ENCODE data around the gene ERCC2.
"Not testable (repeated sequence)": the region's sequence is repeated elsewhere in the genome, so short reads cannot be mapped to it uniquely, and the experiment has no call there.

ERCC2 gene

DNA sequence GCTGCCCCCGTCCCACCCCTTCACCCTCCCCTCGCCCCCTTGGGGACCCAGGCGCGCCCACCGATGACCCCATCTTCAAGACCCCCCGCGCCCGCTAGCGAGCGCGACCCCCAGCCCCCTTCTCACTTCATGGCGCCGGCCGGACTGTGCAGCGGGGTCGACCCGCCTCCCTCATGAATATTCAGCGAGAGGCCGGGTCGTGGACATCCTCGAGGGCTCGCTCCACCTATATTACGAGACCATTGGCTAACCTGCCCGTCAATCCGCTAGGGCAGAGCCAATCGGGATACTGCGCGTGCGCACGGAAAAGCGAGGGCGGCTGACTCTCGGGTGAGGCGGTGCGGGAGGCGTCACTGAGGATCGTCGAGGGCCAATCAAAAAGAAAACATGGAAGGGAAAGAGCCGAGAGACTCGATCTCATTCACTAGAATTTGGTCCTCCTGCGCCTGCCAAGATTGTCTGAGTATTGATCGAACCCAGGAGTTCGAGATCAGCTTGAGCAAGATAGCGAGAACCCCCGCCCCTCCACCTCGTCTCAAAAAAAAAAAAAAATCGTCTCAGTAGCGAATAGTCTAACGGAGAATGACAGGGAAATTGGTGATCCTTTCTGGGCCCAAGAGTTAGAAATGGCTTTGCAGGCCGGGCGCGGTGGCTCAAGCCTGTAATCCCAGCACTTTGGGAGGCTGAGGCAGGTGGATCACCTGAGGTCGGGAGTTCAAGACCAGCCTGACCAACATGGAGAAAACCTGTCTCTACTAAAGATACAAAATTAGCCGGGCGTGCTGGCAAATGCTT, at the start of gene ERCC2:
Gene ERCC2 (minus strand): TSS at position 164 of the 795 bp plus-strand sequence. CDS start 33 bp downstream, at position 131.
- peak; percentile 90 for DNase-seq

- no peak for DNase-seq
Observed at GRCh38 chr19:45419895-45420294, 49.5 kb upstream of the ERCC2 start.

DNA sequence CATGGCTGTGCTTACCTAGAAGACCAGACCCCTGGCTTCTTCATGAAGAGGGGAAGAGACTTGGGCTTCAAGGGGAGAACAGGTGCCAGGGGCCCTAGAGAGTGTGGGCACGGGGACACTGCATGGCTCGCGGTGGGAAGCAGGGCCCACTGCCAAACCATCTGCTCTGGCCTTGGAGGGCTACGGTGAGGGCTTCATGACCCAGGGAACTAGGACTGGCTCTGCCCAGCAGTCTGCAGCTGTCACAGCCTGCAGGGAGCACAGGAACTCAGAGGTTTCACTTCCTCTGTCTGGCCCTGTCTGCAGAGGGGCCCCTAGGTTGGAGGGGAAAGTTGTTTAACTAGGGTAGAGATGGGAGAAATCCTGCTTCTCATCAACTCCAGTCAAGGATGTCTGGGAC, 49.0 kb upstream of the ERCC2 start:
- DNase-seq, result peak; percentile 62

DNA sequence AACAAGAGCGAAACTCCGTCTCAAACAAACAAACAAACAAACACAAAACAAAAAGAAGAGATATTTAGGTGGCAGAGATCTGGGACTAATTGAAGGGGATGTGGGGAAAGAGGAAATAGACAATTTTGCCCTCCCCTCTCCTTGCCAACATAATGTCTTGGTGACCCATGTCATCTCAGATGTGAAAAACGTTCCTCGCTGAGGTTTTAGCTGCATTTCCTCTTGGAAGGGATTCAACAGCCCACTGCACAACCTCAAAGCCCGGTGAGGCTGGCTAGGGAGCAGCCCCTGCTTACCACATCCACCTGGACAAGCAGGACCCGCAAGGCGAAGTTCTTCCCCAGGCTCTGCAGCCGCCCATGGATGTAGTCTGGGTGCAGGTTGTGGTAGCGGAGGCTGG, 48.4 kb upstream of the ERCC2 start:
- DNase-seq, result peak; percentile 49

DNA sequence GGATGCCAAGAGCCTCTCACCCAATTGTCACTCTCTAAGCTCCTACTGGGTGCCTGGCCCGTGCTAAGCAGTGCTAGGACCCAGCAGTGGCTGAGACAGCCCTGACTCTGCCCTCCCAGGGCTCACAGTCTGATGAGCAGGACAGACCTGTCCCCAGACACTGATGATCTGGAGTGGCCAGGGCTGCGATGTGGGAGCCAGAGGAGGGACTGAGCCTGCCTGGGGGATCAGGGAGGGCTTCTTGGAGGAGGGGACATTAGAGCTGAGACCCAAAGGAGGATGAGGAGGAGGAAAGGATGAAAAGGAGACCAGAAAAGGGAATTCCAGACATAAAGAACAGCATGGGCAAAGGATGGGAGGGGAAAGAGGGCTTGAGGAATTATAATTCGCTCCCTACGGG, 46.8 kb upstream of the ERCC2 start:
- no peak for DNase-seq

GRCh38 chr19:45414468-45414867, 44.1 kb upstream of the ERCC2 start:
- DNase-seq, result no peak

DNA sequence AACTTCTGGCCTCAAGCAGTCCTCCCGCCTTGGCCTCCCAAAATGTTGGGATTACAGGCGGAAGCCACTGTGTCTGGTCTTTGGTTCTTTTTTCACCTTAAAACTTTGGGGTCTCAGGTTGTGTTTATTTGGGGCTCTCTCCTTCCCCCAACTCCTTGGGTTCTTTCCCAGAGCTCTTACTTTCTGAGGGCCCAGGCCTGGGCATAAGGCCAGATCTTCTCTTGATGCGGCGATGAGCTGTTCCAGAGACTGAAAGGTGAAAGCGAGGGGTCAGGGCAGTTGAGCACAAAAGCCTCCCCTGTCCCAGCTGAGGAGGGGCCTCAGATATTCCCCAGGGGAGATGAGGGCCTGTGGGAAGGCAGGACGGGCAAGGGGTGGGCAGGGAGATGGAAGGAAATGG, 43.1 kb upstream of the ERCC2 start:
- DNase-seq, result no peak

- DNase-seq, result not testable (repeated sequence)
Observed at GRCh38 chr19:45410330-45410729, 40.0 kb upstream of the ERCC2 start.

DNA sequence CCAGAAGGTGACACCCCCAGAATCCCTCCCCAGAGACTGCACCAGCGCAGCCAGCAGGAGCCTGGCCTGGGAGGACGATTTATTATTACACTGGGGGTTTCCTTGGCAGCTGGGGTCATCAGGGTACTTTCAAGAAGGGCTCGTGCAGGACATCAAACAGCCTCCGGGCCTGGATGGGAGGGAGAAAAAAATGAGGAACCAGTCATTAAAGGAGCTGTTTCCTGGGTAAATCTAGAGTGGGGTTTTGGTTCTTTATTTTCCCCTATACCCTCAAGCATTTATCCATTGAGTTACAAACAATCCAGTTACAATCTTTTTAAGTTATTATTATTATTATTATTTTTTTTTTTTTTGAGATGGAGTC, 39.2 kb upstream of the ERCC2 start:
- DNase-seq, result peak; percentile 18

DNA sequence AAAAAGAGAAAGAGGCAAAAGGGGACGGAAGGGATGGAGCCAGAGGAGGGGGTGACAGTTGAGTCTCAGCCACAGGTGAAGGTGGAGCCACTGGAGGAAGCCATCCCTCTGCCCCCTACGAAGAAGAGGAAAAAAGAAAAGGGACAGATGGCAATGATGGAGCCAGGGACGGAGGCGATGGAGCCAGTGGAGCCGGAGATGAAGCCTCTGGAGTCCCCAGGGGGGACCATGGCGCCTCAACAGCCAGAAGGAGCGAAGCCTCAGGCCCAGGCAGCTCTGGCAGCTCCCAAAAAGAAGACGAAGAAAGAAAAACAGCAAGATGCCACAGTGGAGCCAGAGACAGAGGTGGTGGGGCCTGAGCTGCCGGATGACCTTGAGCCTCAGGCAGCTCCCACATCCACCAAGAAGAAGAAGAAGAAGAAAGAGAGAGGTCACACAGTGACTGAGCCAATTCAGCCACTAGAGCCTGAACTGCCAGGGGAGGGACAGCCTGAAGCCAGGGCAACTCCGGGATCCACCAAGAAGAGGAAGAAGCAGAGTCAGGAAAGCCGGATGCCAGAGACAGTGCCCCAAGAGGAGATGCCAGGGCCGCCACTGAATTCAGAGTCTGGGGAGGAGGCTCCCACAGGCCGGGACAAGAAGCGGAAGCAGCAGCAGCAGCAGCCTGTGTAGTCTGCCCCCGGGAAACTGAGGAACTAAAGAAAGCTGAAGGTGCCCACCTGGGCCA, 38.6 kb upstream of the ERCC2 start:
- no peak for DNase-seq

DNA sequence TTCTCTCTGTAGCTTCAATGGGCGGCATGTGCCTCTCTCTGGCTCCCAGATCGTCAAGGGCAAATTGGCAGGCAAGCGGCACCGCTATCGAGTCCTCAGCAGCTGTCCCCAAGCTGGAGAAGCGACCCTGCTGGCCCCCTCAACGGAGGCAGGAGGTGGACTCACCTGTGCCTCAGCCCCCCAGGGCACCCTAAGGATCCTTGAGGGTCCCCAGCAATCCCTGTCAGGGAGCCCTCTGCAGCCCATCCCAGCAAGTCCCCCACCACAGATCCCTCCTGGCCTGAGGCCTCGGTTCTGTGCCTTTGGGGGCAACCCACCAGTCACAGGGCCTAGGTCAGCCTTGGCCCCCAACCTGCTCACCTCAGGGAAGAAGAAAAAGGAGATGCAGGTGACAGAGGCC, 37.7 kb upstream of the ERCC2 start:
- no peak for DNase-seq

- not testable (repeated sequence) for DNase-seq
Observed at GRCh38 chr19:45407585-45407984, 37.2 kb upstream of the ERCC2 start.

DNA sequence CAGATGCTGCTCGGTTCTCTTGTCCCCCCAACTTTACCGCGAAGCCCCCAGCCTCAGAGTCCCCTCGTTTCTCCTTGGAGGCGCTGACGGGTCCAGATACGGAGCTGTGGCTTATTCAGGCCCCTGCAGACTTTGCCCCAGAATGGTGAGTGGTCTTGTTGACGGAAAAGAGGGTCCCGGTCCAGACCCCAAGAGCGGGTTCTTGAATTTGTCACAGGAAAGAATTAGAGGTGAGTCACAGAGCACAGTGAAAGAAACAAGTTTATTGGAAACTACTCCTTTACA, 36.7 kb upstream of the ERCC2 start:
- DNase-seq, result no peak

- DNase-seq, result peak; percentile 78
Observed at GRCh38 chr19:45406226-45407090, 36.1 kb upstream of the ERCC2 start, which contains the start of gene POLR1G. Gene POLR1G (plus strand): TSS chr19:45406644. CDS start chr19:45406697, 53 bp downstream.

DNA sequence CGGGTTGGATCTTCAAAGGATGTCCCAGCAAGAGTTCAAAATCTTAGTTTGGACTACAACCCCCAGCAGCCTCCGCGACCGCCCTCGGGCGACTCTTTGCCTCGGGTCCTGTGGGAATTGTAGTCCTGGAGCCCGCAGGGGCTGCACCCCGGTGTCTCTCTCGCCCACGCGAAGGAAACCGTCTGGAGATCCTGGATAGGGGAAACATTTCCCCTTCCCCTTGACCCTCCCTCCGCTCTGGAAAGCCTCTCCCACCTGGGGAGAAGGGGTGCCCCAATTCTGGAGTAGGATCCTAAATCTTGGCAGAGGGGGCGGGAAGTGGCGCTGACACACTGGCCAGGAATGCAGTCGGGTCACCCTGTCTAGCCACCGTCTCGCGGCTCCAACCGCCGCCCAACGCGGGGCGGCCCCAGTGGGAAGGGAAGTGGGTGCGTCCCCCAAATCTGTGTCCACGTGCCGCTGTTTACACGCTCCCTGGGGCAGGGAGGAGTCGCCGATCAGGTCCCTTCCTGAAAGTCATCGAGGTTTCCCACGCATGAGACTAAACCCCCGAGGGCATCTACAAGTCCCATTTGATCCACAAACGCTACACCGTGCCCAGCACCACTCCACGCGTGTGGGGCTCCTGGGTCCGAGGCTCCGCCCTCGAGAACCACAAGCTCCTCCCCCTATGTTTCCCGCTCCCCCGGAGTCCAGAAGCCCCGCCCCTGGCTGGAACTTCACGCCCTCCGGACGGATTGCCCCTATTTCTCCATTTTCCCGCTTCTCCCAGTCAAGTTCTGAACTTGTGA, 35.3 kb upstream of the ERCC2 start:
- DNase-seq, result peak; percentile 74

GRCh38 chr19:45404557-45405434, 34.4 kb upstream of the ERCC2 start, which contains the start of gene PPP1R13L:
Gene PPP1R13L (minus strand): TSS chr19:45405069. CDS start chr19:45398318, 6,751 bp downstream.
- DNase-seq, result no peak

DNA sequence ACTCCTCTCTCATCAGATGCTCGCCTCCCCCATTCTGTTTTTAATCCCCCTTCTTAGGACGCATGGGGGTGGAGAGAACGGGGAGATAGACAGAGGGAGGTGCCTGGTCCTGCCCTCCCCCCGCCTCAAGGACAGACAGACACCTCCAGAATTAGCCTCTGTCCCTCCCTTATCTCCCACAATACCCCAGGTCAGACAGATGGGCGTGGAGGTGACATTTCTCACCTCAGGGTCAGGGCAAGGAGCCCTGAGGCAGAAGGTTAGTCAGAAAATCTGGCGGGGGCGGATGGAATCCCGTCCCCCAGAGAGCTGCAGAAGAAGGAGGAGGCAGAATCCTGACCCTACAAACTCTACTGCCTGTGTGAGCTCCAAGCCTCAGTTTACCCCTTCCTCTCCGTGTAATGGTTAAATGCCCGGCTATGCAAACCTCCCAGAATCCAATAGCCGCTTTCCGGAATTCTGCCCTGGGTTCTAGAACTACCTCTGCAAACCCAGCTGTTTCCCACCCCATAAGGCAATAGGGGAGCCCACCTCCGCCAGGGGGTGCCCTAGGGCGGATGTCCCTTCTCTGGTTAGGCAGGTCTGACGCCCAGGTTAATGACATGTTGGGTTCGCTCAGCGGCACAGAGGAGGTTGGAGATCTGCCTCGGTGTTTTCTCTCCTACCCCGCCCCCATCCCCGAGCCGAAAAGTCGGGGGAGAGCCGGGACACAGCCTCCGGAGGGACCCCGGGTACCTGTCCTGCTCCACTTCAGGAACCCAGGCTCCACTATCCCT, 33.6 kb upstream of the ERCC2 start:
- no peak for DNase-seq

DNA sequence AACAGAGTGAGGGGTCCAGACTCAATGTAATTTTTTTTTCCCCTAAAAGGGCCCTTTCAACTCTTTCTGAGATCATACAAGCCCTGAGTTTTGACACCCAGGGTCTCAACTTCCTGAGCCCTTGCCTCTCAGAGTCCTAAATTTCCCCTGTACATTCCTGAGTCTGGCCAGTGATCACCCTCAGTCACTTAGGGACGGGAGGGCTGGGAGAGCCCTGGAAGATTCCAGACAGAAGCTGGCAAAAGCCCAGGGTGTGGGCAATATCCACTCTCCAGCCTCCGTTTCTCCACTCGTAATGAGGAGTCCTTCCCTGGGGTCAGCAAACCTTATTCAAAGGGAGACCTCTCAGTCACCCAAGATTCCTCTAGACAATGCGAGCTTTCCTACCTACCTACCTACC, 32.9 kb upstream of the ERCC2 start:
- DNase-seq, result no peak

- no peak for DNase-seq
Observed at GRCh38 chr19:45402298-45403061, 32.1 kb upstream of the ERCC2 start.

- DNase-seq, result no peak
Observed at GRCh38 chr19:45401815-45402214, 31.4 kb upstream of the ERCC2 start.
